GM18870 (cell line): ENCODE data around the gene ACSBG1.
"Not testable (repeated sequence)": the region's sequence is repeated elsewhere in the genome, so short reads cannot be mapped to it uniquely, and the experiment has no call there.

Experiments used
- ATAC-seq: cut with Tn5 transposase; IDR thresholded peaks from one replicate; pipeline ENCODE4 v1.9.1; 2021; ENCODE audit warnings: moderate library complexity; ENCODE audit not compliant: unreplicated experiment

The ACSBG1 gene

GRCh38 chr15:78255421-78256043 lies 21.2 kb upstream of the ACSBG1 start:
- ATAC-seq = no peak

- no peak for ATAC-seq
These were observed 16.8 kb upstream of the ACSBG1 start for GRCh38 chr15:78251136-78251535.

- ATAC-seq = no peak
These were observed 14.8 kb upstream of the ACSBG1 start for GRCh38 chr15:78249131-78249530.

- ATAC-seq = no peak
These were observed 13.5 kb upstream of the ACSBG1 start for GRCh38 chr15:78247911-78248310.

GRCh38 chr15:78245976-78246620 lies 11.7 kb upstream of the ACSBG1 start:
- not testable (repeated sequence) for ATAC-seq

- ATAC-seq = not testable (repeated sequence)
These were observed 11.0 kb upstream of the ACSBG1 start for GRCh38 chr15:78245392-78245791.

GRCh38 chr15:78244893-78245292 lies 10.5 kb upstream of the ACSBG1 start:
- ATAC-seq = no peak

GRCh38 chr15:78244101-78244500 lies 9.7 kb upstream of the ACSBG1 start:
- no peak for ATAC-seq

GRCh38 chr15:78243491-78243941 lies 9.2 kb upstream of the ACSBG1 start:
- no peak for ATAC-seq

- no peak for ATAC-seq
These were observed 8.7 kb upstream of the ACSBG1 start for GRCh38 chr15:78243058-78243457.

- no peak for ATAC-seq
These were observed 7.8 kb upstream of the ACSBG1 start for GRCh38 chr15:78242128-78242527.

- ATAC-seq = no peak
These were observed 6.7 kb upstream of the ACSBG1 start for GRCh38 chr15:78241017-78241416.

- ATAC-seq = no peak
These were observed 5.4 kb upstream of the ACSBG1 start for GRCh38 chr15:78239811-78240210.

- no peak for ATAC-seq
These were observed 2.8 kb upstream of the ACSBG1 start for GRCh38 chr15:78237146-78237545.

- no peak for ATAC-seq
These were observed 2.1 kb upstream of the ACSBG1 start for GRCh38 chr15:78236491-78236890.

- no peak for ATAC-seq
These were observed 869 bp downstream of the ACSBG1 start for GRCh38 chr15:78233496-78233895.

- no peak for ATAC-seq
These were observed 1.4 kb downstream of the ACSBG1 start for GRCh38 chr15:78232951-78233350.

- ATAC-seq = no peak
These were observed 4.6 kb downstream of the ACSBG1 start for GRCh38 chr15:78229431-78230406.

- ATAC-seq = no peak
These were observed 5.9 kb downstream of the ACSBG1 start for GRCh38 chr15:78228356-78228996.

GRCh38 chr15:78225783-78226541 lies 8.4 kb downstream of the ACSBG1 start:
- no peak for ATAC-seq
